Hepatocyte (in vitro differentiated cells): ENCODE results near the gene PTPRM.

ENCODE experiments used
- EZH2phosphoT487 ChIP-seq: fragments of 200-600 bp; sonication (generic); IDR thresholded peaks from one replicate; pipeline ENCODE4 v1.6.1; 2018; ENCODE audit warnings: antibody characterized with exemption, mild to moderate bottlenecking, low read depth, moderate library complexity; ENCODE audit not compliant: unreplicated experiment, severe bottlenecking
- TF ChIP-seq, protein P1 (sequence below): fragments of 200-600 bp; sonication (generic); IDR thresholded peaks from 2 replicates; pipeline ENCODE4 v1.5.1; 2016; ENCODE audit warnings: antibody characterized with exemption, mild to moderate bottlenecking; ENCODE audit not compliant: poor library complexity

DNA sequence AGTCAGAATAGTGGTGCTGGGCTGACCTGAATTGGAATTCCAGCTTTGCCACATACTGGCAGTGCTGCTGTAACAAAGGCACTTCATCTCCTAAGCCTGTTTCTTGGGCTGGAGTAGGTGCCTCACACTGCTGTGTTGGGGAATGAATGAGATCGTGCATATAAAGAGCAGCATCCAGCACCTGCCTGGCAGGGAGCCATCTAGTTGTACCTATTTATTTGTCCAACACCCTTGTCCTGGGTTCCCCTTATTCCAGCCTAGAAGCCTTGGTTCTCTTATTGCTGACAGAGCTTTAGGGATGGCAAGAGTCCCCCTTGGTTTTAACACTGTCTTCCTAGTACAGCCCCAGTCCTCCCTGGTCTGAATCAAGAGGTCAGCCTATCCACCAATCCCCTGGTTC, 766.8 kb downstream of the PTPRM start:
- TF ChIP-seq, protein P1, sequence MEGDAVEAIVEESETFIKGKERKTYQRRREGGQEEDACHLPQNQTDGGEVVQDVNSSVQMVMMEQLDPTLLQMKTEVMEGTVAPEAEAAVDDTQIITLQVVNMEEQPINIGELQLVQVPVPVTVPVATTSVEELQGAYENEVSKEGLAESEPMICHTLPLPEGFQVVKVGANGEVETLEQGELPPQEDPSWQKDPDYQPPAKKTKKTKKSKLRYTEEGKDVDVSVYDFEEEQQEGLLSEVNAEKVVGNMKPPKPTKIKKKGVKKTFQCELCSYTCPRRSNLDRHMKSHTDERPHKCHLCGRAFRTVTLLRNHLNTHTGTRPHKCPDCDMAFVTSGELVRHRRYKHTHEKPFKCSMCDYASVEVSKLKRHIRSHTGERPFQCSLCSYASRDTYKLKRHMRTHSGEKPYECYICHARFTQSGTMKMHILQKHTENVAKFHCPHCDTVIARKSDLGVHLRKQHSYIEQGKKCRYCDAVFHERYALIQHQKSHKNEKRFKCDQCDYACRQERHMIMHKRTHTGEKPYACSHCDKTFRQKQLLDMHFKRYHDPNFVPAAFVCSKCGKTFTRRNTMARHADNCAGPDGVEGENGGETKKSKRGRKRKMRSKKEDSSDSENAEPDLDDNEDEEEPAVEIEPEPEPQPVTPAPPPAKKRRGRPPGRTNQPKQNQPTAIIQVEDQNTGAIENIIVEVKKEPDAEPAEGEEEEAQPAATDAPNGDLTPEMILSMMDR: no peak
- no peak for TF ChIP-seq EZH2phosphoT487
